Prostate gland (tissue), 2 donors: ENCODE measurements around the gene CPT1B. TPM values are rescaled to one million over a fixed set of nuclear protein-coding genes. Genes with fewer than 3 reads are reported as not detected.

ENCODE experiments used
- DNase-seq: peaks from one replicate; pipeline ENCODE4 v3.0.0-alpha.2; 2019; ENCODE audit warnings: low spot score
- H3K27ac ChIP-seq, 2 donors: fragments of 200-600 bp; sonication (generic); 2 replicates each; pipeline ENCODE4 v1.5.1; 2017 to 2019
- H3K27me3 ChIP-seq: fragments of 200-600 bp; sonication (generic); replicated peaks from 2 replicates; pipeline ENCODE4 v1.5.1; 2019; ENCODE audit not compliant: insufficient read depth
- H3K36me3 ChIP-seq, 2 donors: fragments of 200-600 bp; sonication (generic); 1 replicate in 1 of 2; 2 replicates in 1 of 2; pipeline versions ENCODE4 v1.5.1 to v1.8.1; 2017 to 2019
- H3K4me1 ChIP-seq: fragments of 200-600 bp; sonication (generic); replicated peaks from 2 replicates; pipeline ENCODE4 v1.5.1; 2019
- H3K4me3 ChIP-seq, 2 donors: fragments of 200-600 bp; sonication (generic); 2 replicates each; pipeline ENCODE4 v1.5.1; 2017 to 2019
- H3K9me3 ChIP-seq: fragments of 200-600 bp; sonication (generic); 2 replicates; pipeline ENCODE4 v1.5.1; 2017
- CTCF ChIP-seq, 4 experiments: fragments of 200-600 bp in 2 of 4; fragments of 450-650 bp in 2 of 4; sonication (generic) in 2 of 4; IDR thresholded peaks; 1 replicate in 3 of 4; 2 replicates in 1 of 4; pipeline ENCODE4 v1.5.1; 2016 to 2019; ENCODE audit warnings: antibody characterized with exemption in 4 of 4, mild to moderate bottlenecking in 2 of 4, moderate library complexity in 2 of 4
- POLR2A ChIP-seq: fragments of 450-650 bp; IDR thresholded peaks from one replicate; pipeline ENCODE4 v1.6.1; 2016; ENCODE audit warnings: antibody characterized with exemption, mild to moderate bottlenecking
- POLR2AphosphoS5 ChIP-seq: sonication (generic); formaldehyde crosslinking; IDR thresholded peaks from one replicate; pipeline ENCODE4 v1.6.1; 2017; ENCODE audit warnings: antibody characterized with exemption
- WGBS: methylation state at CpG from one replicate; pipeline ENCODE4 v1.1.5; 2018; 5-methylcytosine and 5-hydroxymethylcytosine counted together
- intact Hi-C: fragments of 100-400 bp; cut with DNase I; formaldehyde crosslinking; loops from one replicate; pipeline ENCODE4 v1.14.2; 2022
- total RNA-seq, 2 donors: library from RNA; depleted of rRNA; stranded (reverse); fragments of >200 nt; gene quantifications; one replicate each; pipeline ENCODE4 v1.1.0, GENCODE V29; 2016

CPT1B gene
- total RNA-seq, 2 donors from 2014 or later = 13.1 to 31.4 TPM

GRCh38 chr22:50612168-50612527 is 33.9 kb upstream of the CPT1B start:
- no peak overlapping the region for H3K27ac ChIP-seq
- intact Hi-C loops = no loop called here
- no peak overlapping the region for H3K4me3 ChIP-seq
- DNase-seq = no peak
- WGBS = 41% methylated on average over 6 of the region's 6 CpGs
- no peaks in the 10 kb centered on the region for H3K36me3 ChIP-seq
- no peak for TF ChIP-seq POLR2A
- TF ChIP-seq POLR2AphosphoS5 = no peak
- TF ChIP-seq CTCF (IDR thresholded peaks at IDR 0.05) = no peak
- no peaks in the 10 kb centered on the region for H3K27me3 ChIP-seq
- H3K4me1 ChIP-seq = no peaks in the 10 kb centered on the region
- H3K9me3 ChIP-seq = no peaks in the 10 kb centered on the region

GRCh38 chr22:50611341-50612060 is 33.3 kb upstream of the CPT1B start:
- WGBS = 89% methylated on average over 24 of the region's 26 CpGs
- Histone ChIP-seq H3K9me3 (no peaks in the 10 kb centered on the region), H3K27me3 (no peaks in the 10 kb centered on the region), H3K4me1 (no peaks in the 10 kb centered on the region), H3K36me3 (no peaks in the 10 kb centered on the region), H3K27ac (no peak overlapping the region), H3K4me3 (no peak overlapping the region)
- no peak for DNase-seq
- TF ChIP-seq CTCF (IDR thresholded peaks at IDR 0.05) (no peak), POLR2A (no peak), POLR2AphosphoS5 (no peak)
- intact Hi-C loops = no loop called here

DNA sequence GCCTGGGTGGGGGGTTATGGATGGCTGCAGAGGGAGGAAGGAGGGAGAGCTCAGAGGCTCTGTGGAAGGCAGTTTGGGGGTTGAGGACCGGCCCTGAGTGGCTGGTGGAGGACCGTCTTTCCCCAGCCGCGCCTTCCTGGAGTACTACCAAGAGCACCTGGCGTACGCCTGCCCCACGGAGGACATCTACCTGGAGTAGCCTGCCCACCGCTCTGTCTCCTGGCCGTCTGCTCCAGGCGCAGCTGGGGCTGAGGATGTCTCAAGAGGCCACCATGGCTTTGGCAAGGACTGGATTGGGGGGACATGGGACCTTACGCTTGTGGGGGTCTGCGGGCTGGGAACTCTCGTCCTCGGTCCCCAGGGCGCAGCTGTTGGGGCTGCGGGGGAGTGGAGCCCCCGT is 32.4 kb upstream of the CPT1B start:
- no peak for TF ChIP-seq POLR2AphosphoS5
- TF ChIP-seq CTCF (IDR thresholded peaks at IDR 0.05) = no peak
- TF ChIP-seq POLR2A = no peak
- H3K36me3 ChIP-seq = no peaks in the 10 kb centered on the region
- H3K4me1 ChIP-seq = no peaks in the 10 kb centered on the region
- no peaks in the 10 kb centered on the region for H3K27me3 ChIP-seq
- DNase-seq = no peak
- H3K4me3 ChIP-seq = no peak overlapping the region
- no peaks in the 10 kb centered on the region for H3K9me3 ChIP-seq
- 84% methylated on average over 17 of the region's 17 CpGs for WGBS
- H3K27ac ChIP-seq = no peak overlapping the region
- intact Hi-C loops = no loop called here

GRCh38 chr22:50610041-50610451 is 31.8 kb upstream of the CPT1B start:
- no peaks in the 10 kb centered on the region for H3K9me3 ChIP-seq
- no peak overlapping the region for H3K4me3 ChIP-seq
- 90% methylated on average over 11 of the region's 11 CpGs for WGBS
- H3K27me3 ChIP-seq = no peaks in the 10 kb centered on the region
- no peak for DNase-seq
- TF ChIP-seq POLR2AphosphoS5 (no peak), CTCF (IDR thresholded peaks at IDR 0.05) (no peak), POLR2A (no peak)
- H3K27ac ChIP-seq = no peak overlapping the region
- intact Hi-C loops = no loop called here
- H3K4me1 ChIP-seq = no peaks in the 10 kb centered on the region
- no peaks in the 10 kb centered on the region for H3K36me3 ChIP-seq

DNA sequence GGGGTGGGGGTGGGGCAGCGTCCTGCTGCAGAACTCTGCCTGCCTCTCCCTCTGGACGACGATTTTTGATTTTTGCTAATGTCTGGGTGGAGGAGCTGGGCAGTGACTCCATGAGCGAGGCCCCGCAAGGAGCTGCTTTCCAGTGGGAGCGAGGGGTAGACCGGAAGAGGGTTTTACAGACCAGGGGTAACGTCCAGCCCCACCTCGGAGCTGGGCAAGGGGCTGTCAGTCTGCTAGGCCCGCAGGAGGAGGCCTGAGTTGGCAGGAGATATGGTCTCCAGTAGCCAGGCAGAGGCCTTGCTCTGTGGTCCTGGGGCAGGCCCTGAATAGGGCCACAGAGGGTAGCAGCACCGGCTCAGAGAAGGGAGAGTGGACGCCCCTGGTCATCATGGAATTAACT is 31.4 kb upstream of the CPT1B start:
- intact Hi-C loops = no loop called here
- Histone ChIP-seq H3K27ac (no peak overlapping the region), H3K36me3 (no peaks in the 10 kb centered on the region), H3K4me3 (no peak overlapping the region), H3K9me3 (no peaks in the 10 kb centered on the region), H3K27me3 (no peaks in the 10 kb centered on the region), H3K4me1 (no peaks in the 10 kb centered on the region)
- TF ChIP-seq POLR2AphosphoS5 = no peak
- TF ChIP-seq POLR2A = no peak
- TF ChIP-seq CTCF (IDR thresholded peaks at IDR 0.05) = no peak
- no peak for DNase-seq
- 77% methylated on average over 12 of the region's 12 CpGs for WGBS
